Measurements from ENCODE around the gene ZNF30.
"Not testable (repeated sequence)": the region's sequence is repeated elsewhere in the genome, so short reads cannot be mapped to it uniquely, and the experiment has no call there.

Gene ZNF30

DNA sequence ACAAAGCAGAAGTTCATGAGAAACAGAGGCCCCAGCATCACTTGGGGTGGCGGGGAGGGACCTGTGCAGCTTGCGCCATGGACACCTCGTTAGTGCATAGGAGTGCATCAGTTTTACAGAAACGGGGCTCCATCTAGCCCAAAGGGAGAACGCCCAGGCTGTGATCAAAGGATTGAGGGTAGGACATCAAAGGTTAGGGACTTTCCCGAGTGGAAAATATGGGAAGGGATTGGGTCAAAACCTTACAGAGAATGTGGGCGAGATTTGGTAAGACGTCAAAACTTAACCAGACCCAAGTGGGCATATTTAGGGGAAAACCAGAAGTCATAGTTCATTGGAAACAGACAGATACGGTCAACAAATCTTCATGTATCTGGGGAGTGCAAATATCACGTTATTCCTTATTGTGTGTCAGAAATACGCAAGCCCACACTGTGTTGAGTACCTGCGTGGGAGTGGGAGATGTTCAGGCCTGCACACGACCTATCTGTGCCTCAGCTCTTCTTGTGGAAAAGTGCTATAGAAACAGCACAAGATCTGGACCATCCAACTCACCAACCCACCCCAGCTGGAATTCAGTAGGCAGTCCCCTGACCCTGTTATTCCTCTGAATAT, 64.0 kb downstream of the ZNF30 start:
- DNase-seq = no peak

- no peak for DNase-seq
These were observed 65.0 kb downstream of the ZNF30 start for GRCh38 chr19:34991542-34992333.

GRCh38 chr19:34992582-34992981, 65.9 kb downstream of the ZNF30 start:
- not testable (repeated sequence) for DNase-seq

DNA sequence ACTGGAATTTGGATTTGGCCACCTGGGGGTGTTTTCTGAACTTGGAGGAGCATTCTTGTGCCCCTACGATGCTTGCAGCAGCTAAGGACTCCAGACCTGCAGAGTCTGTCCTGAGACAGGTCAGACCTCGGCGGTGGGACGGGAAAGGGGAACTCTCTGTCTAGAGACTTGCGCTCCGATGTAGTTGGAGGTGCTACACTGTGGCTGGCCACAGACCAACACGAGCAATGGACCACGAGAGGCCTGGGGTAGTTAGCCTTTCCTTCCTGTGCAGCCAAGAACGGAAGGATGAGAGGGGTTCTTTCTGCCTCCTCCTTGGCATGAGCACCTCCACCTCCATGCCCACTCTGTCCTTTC, 67.6 kb downstream of the ZNF30 start:
- DNase-seq = no peak
